ENCODE data around the gene COPS6. TPM values are rescaled to one million over a fixed set of nuclear protein-coding genes. Genes with fewer than 3 reads are reported as not detected.
A peak's percentile ranks its signal among the peaks of the same experiment; 100 is the strongest.

COPS6 gene
- total RNA-seq, 1 experiment from 2014 or later, result 126 TPM

GRCh38 chr7:100106633-100107032 lies 17.9 kb downstream of the COPS6 start:
- H3K36me3 ChIP-seq, result peaks cover 26% of the 10 kb centered on the region
- no peaks in the 10 kb centered on the region for H3K27me3 ChIP-seq
- no peak for DNase-seq
- H3K4me1 ChIP-seq, result no peaks in the 10 kb centered on the region
- H3K27ac ChIP-seq, result no peak overlapping the region
- no peaks in the 10 kb centered on the region for H3K9me3 ChIP-seq (replicated peaks)
- no peak overlapping the region for H3K4me3 ChIP-seq

- Histone ChIP-seq H3K36me3 (peaks cover 27% of the 10 kb centered on the region), H3K27me3 (no peaks in the 10 kb centered on the region), H3K27ac (no peak overlapping the region), H3K9me3 (replicated peaks) (no peaks in the 10 kb centered on the region), H3K4me3 (no peak overlapping the region), H3K4me1 (no peaks in the 10 kb centered on the region)
- no peak for DNase-seq
These were observed 18.5 kb downstream of the COPS6 start for GRCh38 chr7:100107125-100107737.

GRCh38 chr7:100107890-100108289 lies 19.1 kb downstream of the COPS6 start:
- no peaks in the 10 kb centered on the region for H3K9me3 ChIP-seq (replicated peaks)
- H3K27me3 ChIP-seq, result no peaks in the 10 kb centered on the region
- no peaks in the 10 kb centered on the region for H3K4me1 ChIP-seq
- no peak overlapping the region for H3K27ac ChIP-seq
- H3K36me3 ChIP-seq, result peaks cover 31% of the 10 kb centered on the region
- no peak overlapping the region for H3K4me3 ChIP-seq
- DNase-seq, result no peak

GRCh38 chr7:100109521-100110163 lies 20.9 kb downstream of the COPS6 start:
- no peak for DNase-seq
- no peaks in the 10 kb centered on the region for H3K4me1 ChIP-seq
- no peaks in the 10 kb centered on the region for H3K27me3 ChIP-seq
- H3K9me3 ChIP-seq (replicated peaks), result no peaks in the 10 kb centered on the region
- no peak overlapping the region for H3K27ac ChIP-seq
- H3K4me3 ChIP-seq, result no peak overlapping the region
- H3K36me3 ChIP-seq, result peaks cover 36% of the 10 kb centered on the region

GRCh38 chr7:100111156-100111555 lies 22.4 kb downstream of the COPS6 start:
- H3K36me3 ChIP-seq, result peaks cover 36% of the 10 kb centered on the region
- no peaks in the 10 kb centered on the region for H3K9me3 ChIP-seq (replicated peaks)
- H3K27ac ChIP-seq, result no peak overlapping the region
- no peaks in the 10 kb centered on the region for H3K4me1 ChIP-seq
- no peak overlapping the region for H3K4me3 ChIP-seq
- DNase-seq, result no peak
- no peaks in the 10 kb centered on the region for H3K27me3 ChIP-seq

GRCh38 chr7:100111914-100112313 lies 23.1 kb downstream of the COPS6 start:
- H3K4me3 ChIP-seq, result no peak overlapping the region
- no peaks in the 10 kb centered on the region for H3K9me3 ChIP-seq (replicated peaks)
- H3K27ac ChIP-seq, result no peak overlapping the region
- DNase-seq, result no peak
- H3K4me1 ChIP-seq, result no peaks in the 10 kb centered on the region
- H3K36me3 ChIP-seq, result peaks cover 36% of the 10 kb centered on the region
- H3K27me3 ChIP-seq, result no peaks in the 10 kb centered on the region

GRCh38 chr7:100115026-100115425 lies 26.3 kb downstream of the COPS6 start:
- DNase-seq, result no peak
- Histone ChIP-seq H3K4me3 (no peak overlapping the region), H3K36me3 (peaks cover 17% of the 10 kb centered on the region), H3K4me1 (no peaks in the 10 kb centered on the region), H3K9me3 (replicated peaks) (no peaks in the 10 kb centered on the region), H3K27me3 (no peaks in the 10 kb centered on the region), H3K27ac (no peak overlapping the region)

- Histone ChIP-seq H3K4me1 (no peaks in the 10 kb centered on the region), H3K27me3 (no peaks in the 10 kb centered on the region), H3K4me3 (peak overlapping the region; percentile 80), H3K36me3 (peaks cover 3% of the 10 kb centered on the region; the same call in 1 of the 2 replicates), H3K27ac (peak overlapping the region; percentile 92), H3K9me3 (replicated peaks) (no peaks in the 10 kb centered on the region)
- no peak for DNase-seq
These were observed 29.8 kb downstream of the COPS6 start for GRCh38 chr7:100118388-100119071.

- no peaks in the 10 kb centered on the region for H3K4me1 ChIP-seq
- H3K9me3 ChIP-seq (replicated peaks), result no peaks in the 10 kb centered on the region
- peak; percentile 97 to 98 for DNase-seq
- H3K4me3 ChIP-seq, result peak within 1 kb of the TSS; percentile 80
- H3K27ac ChIP-seq, result peak within 1 kb of the TSS; percentile 92
- no peaks in the 10 kb centered on the region for H3K27me3 ChIP-seq
- H3K36me3 ChIP-seq, result no peaks in the 10 kb centered on the region
These were observed 30.6 kb downstream of the COPS6 start, which contains the start of the genes CNPY4 and TAF6 for GRCh38 chr7:100119072-100119969. Gene CNPY4 (plus strand): TSS chr7:100119634. CDS start chr7:100119745, 111 bp downstream. Gene TAF6 (minus strand): TSS chr7:100119358. CDS start chr7:100114209, 5,149 bp downstream.

GRCh38 chr7:100119970-100120732 lies 31.4 kb downstream of the COPS6 start:
- no peaks in the 10 kb centered on the region for H3K27me3 ChIP-seq
- DNase-seq, result peak; percentile 76 to 87
- H3K9me3 ChIP-seq (replicated peaks), result no peaks in the 10 kb centered on the region
- peak overlapping the region; percentile 80 for H3K4me3 ChIP-seq
- no peaks in the 10 kb centered on the region for H3K4me1 ChIP-seq
- no peaks in the 10 kb centered on the region for H3K36me3 ChIP-seq
- peak overlapping the region; percentile 92 for H3K27ac ChIP-seq

- Histone ChIP-seq H3K36me3 (no peaks in the 10 kb centered on the region), H3K27ac (no peak overlapping the region), H3K4me1 (no peaks in the 10 kb centered on the region), H3K9me3 (replicated peaks) (no peaks in the 10 kb centered on the region), H3K27me3 (no peaks in the 10 kb centered on the region), H3K4me3 (peak overlapping the region; percentile 80)
- DNase-seq, result no peak
These were observed 31.9 kb downstream of the COPS6 start for GRCh38 chr7:100120733-100121036.

- DNase-seq, result no peak
- Histone ChIP-seq H3K9me3 (replicated peaks) (no peaks in the 10 kb centered on the region), H3K27ac (no peak overlapping the region)
These were observed 33.3 kb downstream of the COPS6 start for GRCh38 chr7:100122067-100122466.

GRCh38 chr7:100122568-100122967 lies 33.8 kb downstream of the COPS6 start:
- Histone ChIP-seq H3K9me3 (replicated peaks) (no peaks in the 10 kb centered on the region), H3K36me3 (no peaks in the 10 kb centered on the region), H3K4me3 (no peak overlapping the region), H3K27ac (no peak overlapping the region), H3K4me1 (no peaks in the 10 kb centered on the region), H3K27me3 (no peaks in the 10 kb centered on the region)
- DNase-seq, result no peak

More at GRCh38 chr7:100122067-100122466, 33.3 kb downstream of the COPS6 start:
- H3K4me3 ChIP-seq, result no peak overlapping the region
- no peaks in the 10 kb centered on the region for H3K4me1 ChIP-seq
- no peaks in the 10 kb centered on the region for H3K36me3 ChIP-seq
- no peaks in the 10 kb centered on the region for H3K27me3 ChIP-seq

Data from SJCRH30 (cell line).